ENCODE measurements around the gene MMP28.

GRCh38 chr17:35844547-35844946 is 49.1 kb upstream of the MMP28 start:
- TF ChIP-seq EP300 (IDR thresholded peaks at IDR 0.05; ENCODE audit: borderline replicate concordance) (no peak), MAX (IDR thresholded peaks at IDR 0.05) (no peak), YY1 (IDR thresholded peaks at IDR 0.05; ENCODE audit: low read depth) (no peak), REST (IDR thresholded peaks at IDR 0.05; ENCODE audit: low read depth) (no peak), TEAD4 (IDR thresholded peaks at IDR 0.05) (no peak)
